ENCODE data around the gene CFAP58.

The CFAP58 gene

GRCh38 chr10:104488439-104488832 is 134.8 kb downstream of the CFAP58 start:
- DNase-seq = no peak

- DNase-seq = no peak
Measured at GRCh38 chr10:104492329-104492940, 138.8 kb downstream of the CFAP58 start.

- DNase-seq = no peak
Measured at GRCh38 chr10:104498347-104499081, 144.9 kb downstream of the CFAP58 start.

GRCh38 chr10:104501449-104501848 is 147.8 kb downstream of the CFAP58 start:
- no peak for DNase-seq

GRCh38 chr10:104501864-104502579 is 148.4 kb downstream of the CFAP58 start:
- peak; percentile 36 for DNase-seq

- DNase-seq = no peak
Measured at GRCh38 chr10:104502907-104503306, 149.3 kb downstream of the CFAP58 start.
